PC-3 (cell line): ENCODE measurements around the gene RNF20. TPM values are rescaled to one million over a fixed set of nuclear protein-coding genes. Genes with fewer than 3 reads are reported as not detected.

Experiments used
- ATAC-seq: fragments of 200-7000 bp; cut with Tn5 transposase; 2 replicates; pipeline ENCODE4 v1.9.1; 2020; ENCODE audit warnings: mild to moderate bottlenecking, moderate library complexity
- BruUV-seq: library from RNA; stranded (reverse); fragments of 400-500 nt; replicated peaks from 2 replicates; lab custom pipeline; 2021; lab: Mats Ljungman, UMichigan
- CTCF ChIA-PET: fragments of 300-600 bp; sonication (Branson Sonifier 250); formaldehyde crosslinking; loops from one replicate; lab custom pipeline; 2022; ENCODE audit warnings: antibody characterized with exemption; lab: Charles Lee
- POLR2A ChIA-PET: fragments of 300-600 bp; sonication (Branson Sonifier 250); formaldehyde crosslinking; loops from one replicate; lab custom pipeline; 2022; ENCODE audit warnings: antibody characterized with exemption; ENCODE audit not compliant: unreplicated experiment; lab: Charles Lee
- DNase-seq: peaks from one replicate; pipeline ENCODE4 v3.0.0-alpha.2; 2015
- H2AFZ ChIP-seq: fragments of 300-600 bp; sonication (generic); 2 replicates; pipeline ENCODE4 v1.6.0; 2016; ENCODE audit warnings: antibody characterized with exemption, low read length
- H3F3A ChIP-seq: fragments of 300-600 bp; sonication (generic); one replicate; pipeline ENCODE4 v1.6.0; 2017; ENCODE audit warnings: antibody characterized with exemption, low read length, control low read depth, mild to moderate bottlenecking; ENCODE audit not compliant: unreplicated experiment
- H3K27ac ChIP-seq: fragments of 300-600 bp; sonication (generic); 2 replicates; pipeline ENCODE4 v1.5.1; 2016; ENCODE audit warnings: mild to moderate bottlenecking, low read length
- H3K27me3 ChIP-seq: fragments of 300-600 bp; sonication (generic); 2 replicates; pipeline ENCODE4 v1.6.1; 2016; ENCODE audit warnings: low read length, mixed read lengths
- H3K36me3 ChIP-seq: fragments of 300-600 bp; sonication (generic); 2 replicates; pipeline ENCODE4 v1.6.1; 2016; ENCODE audit warnings: low read depth, mixed run types, low read length, mixed read lengths
- H3K4me1 ChIP-seq: fragments of 300-600 bp; sonication (generic); 2 replicates; pipeline ENCODE4 v1.5.1; 2016; ENCODE audit warnings: low read length; ENCODE audit not compliant: insufficient read depth
- H3K4me2 ChIP-seq: fragments of 300-600 bp; sonication (generic); 2 replicates; pipeline ENCODE4 v1.6.0; 2016; ENCODE audit warnings: low read length
- H3K4me3 ChIP-seq: fragments of 300-600 bp; sonication (generic); 2 replicates; pipeline ENCODE4 v1.5.1; 2016; ENCODE audit warnings: mild to moderate bottlenecking, low read length, mixed read lengths
- H3K79me2 ChIP-seq: fragments of 300-600 bp; sonication (generic); 2 replicates; pipeline ENCODE4 v1.6.1; 2017; ENCODE audit warnings: low read length, mixed read lengths
- H3K9ac ChIP-seq: fragments of 300-600 bp; sonication (generic); 2 replicates; pipeline ENCODE4 v1.6.0; 2016; ENCODE audit warnings: mild to moderate bottlenecking, low read length
- H3K9me2 ChIP-seq: fragments of 300-600 bp; sonication (generic); replicated peaks from 2 replicates; pipeline ENCODE4 v1.6.1; 2016; ENCODE audit warnings: mixed run types, low read length, mixed read lengths
- H3K9me3 ChIP-seq: fragments of 300-600 bp; sonication (generic); 2 replicates; pipeline ENCODE4 v1.6.1; 2016; ENCODE audit warnings: low read length, mixed read lengths
- H4K20me1 ChIP-seq: fragments of 300-600 bp; sonication (generic); 2 replicates; pipeline ENCODE4 v1.6.1; 2016; ENCODE audit warnings: low read length, mixed read lengths
- CTCF ChIP-seq: fragments of 300-600 bp; sonication (generic); conservative IDR thresholded peaks from 2 replicates; pipeline ENCODE4 v1.5.1; 2017; ENCODE audit warnings: antibody characterized with exemption, low read depth, mild to moderate bottlenecking, low read length
- EZH2 ChIP-seq: fragments of 300-600 bp; sonication (generic); IDR thresholded peaks from one replicate; pipeline ENCODE4 v1.6.1; 2017; ENCODE audit warnings: antibody characterized with exemption, mild to moderate bottlenecking, low read length; ENCODE audit not compliant: unreplicated experiment
- EZH2phosphoT487 ChIP-seq: fragments of 300-600 bp; sonication (generic); IDR thresholded peaks from 2 replicates; pipeline ENCODE4 v1.6.1; 2018; ENCODE audit warnings: mild to moderate bottlenecking, antibody characterized with exemption, low read length, borderline replicate concordance
- intact Hi-C: fragments of 100-400 bp; cut with micrococcal nuclease; formaldehyde crosslinking; loops from 2 replicates; pipeline ENCODE4 v1.9.0; 2023
- total RNA-seq: library from RNA; depleted of rRNA; stranded (reverse); fragments of >200 nt; gene quantifications from 2 replicates; pipeline ENCODE4 v1.2.3, GENCODE V29; 2014

Gene RNF20
- total RNA-seq, 1 experiment from 2014 or later, result 14.7 TPM

- intact Hi-C loops, result no loop called here
- Histone ChIP-seq H3F3A (no peaks in the 10 kb centered on the region), H3K9me3 (no peaks in the 10 kb centered on the region), H3K36me3 (no peaks in the 10 kb centered on the region), H3K4me2 (no peak overlapping the region), H3K9ac (no peak overlapping the region), H3K27ac (no peak overlapping the region), H4K20me1 (0 out of 2 replicates have a peak, but pooled peaks cover 4% of the 10 kb centered on the region), H3K9me2 (no peaks in the 10 kb centered on the region), H3K27me3 (no peaks in the 10 kb centered on the region), H3K79me2 (no peaks in the 10 kb centered on the region), H2AFZ (no peak overlapping the region), H3K4me1 (no peaks in the 10 kb centered on the region), H3K4me3 (no peak overlapping the region)
- ChIA-PET POLR2A (no interaction called here), CTCF (no interaction called here)
- no peak for DNase-seq
- no peak for ATAC-seq
- no peak for TF ChIP-seq EZH2phosphoT487
- no TSS peak for BruUV-seq
These were observed 36.3 kb downstream of the RNF20 start for GRCh38 chr9:101569741-101570501.

- ChIA-PET POLR2A (no interaction called here), CTCF (no interaction called here)
- Histone ChIP-seq H3K9ac (no peak overlapping the region), H3K27me3 (no peaks in the 10 kb centered on the region), H4K20me1 (0 out of 2 replicates have a peak, but pooled peaks cover 4% of the 10 kb centered on the region), H3K9me3 (no peaks in the 10 kb centered on the region), H3K9me2 (no peaks in the 10 kb centered on the region), H3K36me3 (no peaks in the 10 kb centered on the region), H3K4me2 (no peak overlapping the region), H3K79me2 (no peaks in the 10 kb centered on the region), H3K4me3 (no peak overlapping the region), H3K27ac (no peak overlapping the region), H2AFZ (no peak overlapping the region), H3F3A (no peaks in the 10 kb centered on the region), H3K4me1 (no peaks in the 10 kb centered on the region)
- ATAC-seq (no peak), DNase-seq (no peak)
- intact Hi-C loops, result no loop called here
- BruUV-seq, result no TSS peak
- TF ChIP-seq EZH2 (no peak), CTCF (no peak), EZH2phosphoT487 (no peak)
These were observed 37.5 kb downstream of the RNF20 start for GRCh38 chr9:101571114-101571513.

- Histone ChIP-seq H4K20me1 (no peaks in the 10 kb centered on the region), H3K27me3 (no peaks in the 10 kb centered on the region), H3K27ac (no peak overlapping the region), H3F3A (no peaks in the 10 kb centered on the region), H3K9ac (no peak overlapping the region), H3K9me3 (no peaks in the 10 kb centered on the region), H3K79me2 (no peaks in the 10 kb centered on the region), H3K4me1 (no peaks in the 10 kb centered on the region), H3K4me3 (no peak overlapping the region), H3K36me3 (no peaks in the 10 kb centered on the region), H2AFZ (no peak overlapping the region), H3K4me2 (no peak overlapping the region), H3K9me2 (no peaks in the 10 kb centered on the region)
- TF ChIP-seq EZH2 (no peak), EZH2phosphoT487 (no peak)
- DNase-seq (no peak), ATAC-seq (no peak)
- ChIA-PET CTCF (no interaction called here), POLR2A (no interaction called here)
- no TSS peak for BruUV-seq
- intact Hi-C loops, result no loop called here
These were observed 38.7 kb downstream of the RNF20 start for GRCh38 chr9:101572316-101572715.
